Mesenchymal stem cell (in vitro differentiated cells and primary cell): ENCODE measurements around the gene NMNAT2.

Experiments
- DNase-seq: peaks from one replicate; pipeline ENCODE4 v3.0.0-alpha.2; 2013
- H2AFZ ChIP-seq: one replicate; pipeline ENCODE4 v1.6.1; 2013; ENCODE audit warnings: low read depth, mild to moderate bottlenecking, control low read depth, inconsistent platforms, low read length, moderate library complexity
- H2AK5ac ChIP-seq: 2 replicates; pipeline ENCODE4 v1.6.1; 2013; ENCODE audit warnings: low read length, moderate library complexity, mild to moderate bottlenecking, inconsistent platforms; ENCODE audit not compliant: severe bottlenecking
- H2BK120ac ChIP-seq: one replicate; pipeline ENCODE4 v1.6.1; 2013; ENCODE audit warnings: low read depth, mild to moderate bottlenecking, inconsistent platforms, low read length, moderate library complexity
- H2BK12ac ChIP-seq, 2 experiments: one replicate each; pipeline ENCODE4 v1.6.1; 2013; ENCODE audit warnings: inconsistent platforms in 2 of 2, low read length in 2 of 2, mild to moderate bottlenecking in 2 of 2, moderate library complexity in 2 of 2, control low read depth in 1 of 2
- H2BK15ac ChIP-seq: one replicate; pipeline ENCODE4 v1.6.1; 2013; ENCODE audit warnings: mild to moderate bottlenecking, low read depth, inconsistent platforms; ENCODE audit not compliant: poor library complexity, severe bottlenecking
- H2BK5ac ChIP-seq: 2 replicates; pipeline ENCODE4 v1.6.1; 2013; ENCODE audit warnings: low read depth, mild to moderate bottlenecking, low read length, control low read depth, inconsistent platforms; ENCODE audit not compliant: poor library complexity, severe bottlenecking
- H3K14ac ChIP-seq, 2 experiments: one replicate each; pipeline ENCODE4 v1.6.1; 2013; ENCODE audit warnings: inconsistent platforms in 2 of 2, low read length in 2 of 2, control low read depth in 1 of 2, mild to moderate bottlenecking in 1 of 2, moderate library complexity in 1 of 2
- H3K18ac ChIP-seq, 2 experiments: one replicate each; pipeline ENCODE4 v1.6.1; 2013; ENCODE audit warnings: inconsistent platforms in 2 of 2, low read length in 2 of 2, control low read depth in 1 of 2, low read depth in 1 of 2, mild to moderate bottlenecking in 1 of 2
- H3K23ac ChIP-seq, 2 experiments: one replicate each; pipeline ENCODE4 v1.6.1; 2013; ENCODE audit warnings: inconsistent platforms in 2 of 2, low read length in 2 of 2, mild to moderate bottlenecking in 2 of 2, moderate library complexity in 2 of 2, control low read depth in 1 of 2
- H3K27ac ChIP-seq: 2 replicates; pipeline ENCODE4 v1.5.1; 2013; ENCODE audit warnings: mild to moderate bottlenecking, moderate library complexity, low read length, control low read depth, inconsistent platforms; ENCODE audit not compliant: poor library complexity, severe bottlenecking
- H3K27me3 ChIP-seq, 2 experiments: 2 replicates each; pipeline versions ENCODE4 v1.6.1 to v1.7.0; 2013; ENCODE audit warnings: low read length in 2 of 2, mild to moderate bottlenecking in 2 of 2, moderate library complexity in 2 of 2, control low read depth in 1 of 2, inconsistent platforms in 1 of 2; ENCODE audit not compliant: control insufficient read depth in 1 of 2, insufficient read depth in 1 of 2
- H3K36me3 ChIP-seq, 2 experiments: 2 replicates each; pipeline versions ENCODE4 v1.6.1 to v1.7.0; 2013; ENCODE audit warnings: low read length in 2 of 2, control low read depth in 1 of 2, inconsistent platforms in 1 of 2, low read depth in 1 of 2, mild to moderate bottlenecking in 1 of 2; ENCODE audit not compliant: insufficient read depth in 2 of 2, control insufficient read depth in 1 of 2
- H3K4ac ChIP-seq, 2 experiments: one replicate each; pipeline ENCODE4 v1.6.1; 2013; ENCODE audit warnings: inconsistent platforms in 2 of 2, low read length in 2 of 2, mild to moderate bottlenecking in 2 of 2, moderate library complexity in 2 of 2, control low read depth in 1 of 2, low read depth in 1 of 2
- H3K4me1 ChIP-seq: 2 replicates; pipeline ENCODE4 v1.6.1; 2013; ENCODE audit warnings: low read depth, low read length, control low read depth; ENCODE audit not compliant: control insufficient read depth, insufficient read depth
- H3K4me2 ChIP-seq: 2 replicates; pipeline ENCODE4 v1.6.1; 2013; ENCODE audit warnings: low read length, mild to moderate bottlenecking, inconsistent platforms; ENCODE audit not compliant: poor library complexity, severe bottlenecking
- H3K4me3 ChIP-seq, 2 experiments: 2 replicates each; pipeline versions ENCODE4 v1.5.1 to v1.7.0; 2013; ENCODE audit warnings: low read length in 2 of 2, mild to moderate bottlenecking in 2 of 2, control low read depth in 1 of 2, low read depth in 1 of 2; ENCODE audit not compliant: insufficient read depth in 1 of 2
- H3K79me1 ChIP-seq: replicated peaks from 2 replicates; pipeline ENCODE4 v1.6.1; 2013; ENCODE audit warnings: mild to moderate bottlenecking, control low read depth, low read length, inconsistent platforms; ENCODE audit not compliant: poor library complexity, severe bottlenecking
- H3K9ac ChIP-seq: 2 replicates; pipeline ENCODE4 v1.7.0; 2013; ENCODE audit warnings: mild to moderate bottlenecking, low read length, moderate library complexity
- H3K9me3 ChIP-seq: 2 replicates; pipeline ENCODE4 v1.7.0; 2013; ENCODE audit warnings: mild to moderate bottlenecking, low read length; ENCODE audit not compliant: control insufficient read depth
- H4K8ac ChIP-seq: one replicate; pipeline ENCODE4 v1.6.1; 2013; ENCODE audit warnings: inconsistent platforms, mild to moderate bottlenecking, low read length, moderate library complexity
- H4K91ac ChIP-seq: one replicate; pipeline ENCODE4 v1.6.1; 2013; ENCODE audit warnings: mild to moderate bottlenecking, low read length, inconsistent platforms
- whole genome bisulfite sequencing: methylation state at CpG from one replicate; pipeline ENCODE4 v1.1.7; 2013; ENCODE audit warnings: mixed read lengths; 5-methylcytosine and 5-hydroxymethylcytosine counted together

The NMNAT2 gene

DNA sequence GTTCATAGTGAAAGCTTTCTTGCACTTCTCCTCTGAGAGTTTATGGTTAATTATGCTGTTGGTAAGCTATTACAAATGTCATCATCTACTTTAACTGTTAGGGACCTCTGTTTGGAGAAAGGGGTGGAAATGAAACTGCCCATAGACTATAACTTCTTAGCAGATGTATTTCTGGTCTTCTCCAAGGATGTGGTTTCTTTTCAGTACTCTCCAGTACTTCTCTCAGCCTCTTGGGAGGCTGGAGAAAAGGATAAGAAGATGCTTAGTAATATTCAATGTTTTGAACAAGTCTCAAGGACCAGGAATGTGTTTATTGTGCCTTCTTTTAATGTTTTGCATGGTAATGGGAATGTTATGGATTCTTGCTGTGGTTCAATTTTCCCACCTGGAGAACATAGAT is 171.7 kb downstream of the NMNAT2 start:
- no peak overlapping the region for H4K91ac ChIP-seq
- no peaks in the 10 kb centered on the region for H3K4me1 ChIP-seq
- H2BK5ac ChIP-seq: no peak overlapping the region
- no peak overlapping the region for H3K14ac ChIP-seq
- H2AK5ac ChIP-seq: no peak overlapping the region
- H3K27ac ChIP-seq: no peak overlapping the region
- peaks cover 18% of the 10 kb centered on the region for H3K9me3 ChIP-seq
- no peaks in the 10 kb centered on the region for H3K79me1 ChIP-seq
- no peak overlapping the region for H2BK15ac ChIP-seq
- H3K4me3 ChIP-seq: no peak overlapping the region
- no peaks in the 10 kb centered on the region for H3K27me3 ChIP-seq
- no peak overlapping the region for H3K4ac ChIP-seq
- H4K8ac ChIP-seq: no peak overlapping the region
- H3K36me3 ChIP-seq: peaks cover 0 to 3% of the 10 kb centered on the region in 2 experiments
- H3K23ac ChIP-seq: no peak overlapping the region
- H2BK120ac ChIP-seq: no peak overlapping the region
- H2BK12ac ChIP-seq: no peak overlapping the region
- peak overlapping the region; percentile 34 for H3K9ac ChIP-seq
- H3K4me2 ChIP-seq: no peak overlapping the region
- H2AFZ ChIP-seq: no peak overlapping the region
- no peak overlapping the region for H3K18ac ChIP-seq
- no peak for DNase-seq

DNA sequence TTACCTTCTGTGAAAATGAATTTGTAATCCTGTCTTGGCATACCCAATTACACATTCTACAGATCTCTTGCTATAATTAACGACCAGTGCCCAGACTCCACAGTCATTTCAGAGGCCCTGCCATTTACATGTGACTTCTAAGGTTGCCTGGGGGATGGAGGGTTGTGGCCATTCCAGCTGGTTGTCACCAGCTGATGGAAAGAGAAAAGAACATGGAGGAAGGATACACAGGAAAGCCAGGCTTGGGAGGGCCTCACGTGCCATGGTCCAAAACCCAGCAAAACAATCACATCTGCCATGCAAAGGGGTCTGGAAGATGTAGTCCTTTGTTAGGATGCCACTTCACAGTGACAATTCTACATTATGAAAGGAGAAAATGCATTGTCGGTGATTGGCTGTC is 172.8 kb downstream of the NMNAT2 start:
- H2BK120ac ChIP-seq: peak overlapping the region; percentile 12
- 86% methylated on average over 3 of the region's 3 CpGs for WGBS
- H2BK12ac ChIP-seq: peak overlapping the region; percentile 95 to 99
- H4K8ac ChIP-seq: no peak overlapping the region
- no peak overlapping the region for H2BK15ac ChIP-seq
- DNase-seq: no peak
- no peak overlapping the region for H2AK5ac ChIP-seq
- no peaks in the 10 kb centered on the region for H3K79me1 ChIP-seq
- H3K9ac ChIP-seq: peak overlapping the region; percentile 20
- peak overlapping the region; percentile 44 for H4K91ac ChIP-seq
- H3K14ac ChIP-seq: no peak overlapping the region
- peak overlapping the region; percentile 40 to 59 for H3K18ac ChIP-seq
- H2BK5ac ChIP-seq: no peak overlapping the region
- no peak overlapping the region for H3K4me3 ChIP-seq
- no peaks in the 10 kb centered on the region for H3K4me1 ChIP-seq
- H3K9me3 ChIP-seq: peaks cover 7% of the 10 kb centered on the region
- no peak overlapping the region for H3K23ac ChIP-seq
- H3K4ac ChIP-seq: peak overlapping the region in 1 of 2 experiments; percentile 5
- H2AFZ ChIP-seq: no peak overlapping the region
- no peaks in the 10 kb centered on the region for H3K27me3 ChIP-seq
- no peak overlapping the region for H3K27ac ChIP-seq
- H3K36me3 ChIP-seq: no peaks in the 10 kb centered on the region
- no peak overlapping the region for H3K4me2 ChIP-seq

DNA sequence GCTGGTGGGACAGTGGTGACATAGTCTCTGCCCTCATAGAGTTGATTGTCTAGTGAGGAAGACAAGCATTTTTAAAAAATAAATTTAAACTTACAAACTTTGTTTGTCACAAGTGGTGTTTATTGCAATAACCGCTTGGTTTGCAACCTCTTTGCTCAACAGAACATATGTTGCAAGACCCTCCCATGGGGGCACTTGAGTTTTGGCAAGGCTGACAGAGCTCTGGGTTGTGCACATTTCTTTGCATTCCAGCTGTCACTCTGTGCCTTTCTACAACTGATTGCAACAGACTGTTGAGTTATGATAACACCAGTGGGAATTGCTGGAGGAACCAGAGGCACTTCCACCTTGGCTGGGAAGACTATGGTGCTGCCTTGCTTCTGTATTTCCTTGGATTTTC is 173.7 kb downstream of the NMNAT2 start:
- WGBS: 0% methylated on average over 1 of the region's 1 CpG
- no peaks in the 10 kb centered on the region for H3K4me1 ChIP-seq
- H3K79me1 ChIP-seq: no peaks in the 10 kb centered on the region
- no peaks in the 10 kb centered on the region for H3K36me3 ChIP-seq
- no peak overlapping the region for H3K4me2 ChIP-seq
- H2AFZ ChIP-seq: no peak overlapping the region
- H3K4ac ChIP-seq: no peak overlapping the region
- H2BK12ac ChIP-seq: peak overlapping the region in 1 of 2 experiments; percentile 49
- H3K4me3 ChIP-seq: peak overlapping the region in 1 of 2 experiments; percentile 36
- H3K9ac ChIP-seq: peak overlapping the region; percentile 83
- peak; percentile 93 for DNase-seq
- H4K91ac ChIP-seq: no peak overlapping the region
- H2BK120ac ChIP-seq: no peak overlapping the region
- H2AK5ac ChIP-seq: no peak overlapping the region
- no peak overlapping the region for H3K14ac ChIP-seq
- H4K8ac ChIP-seq: no peak overlapping the region
- no peak overlapping the region for H2BK15ac ChIP-seq
- H3K27ac ChIP-seq: no peak overlapping the region
- no peak overlapping the region for H2BK5ac ChIP-seq
- H3K9me3 ChIP-seq: no peaks in the 10 kb centered on the region
- no peak overlapping the region for H3K18ac ChIP-seq
- no peaks in the 10 kb centered on the region for H3K27me3 ChIP-seq
- no peak overlapping the region for H3K23ac ChIP-seq

DNA sequence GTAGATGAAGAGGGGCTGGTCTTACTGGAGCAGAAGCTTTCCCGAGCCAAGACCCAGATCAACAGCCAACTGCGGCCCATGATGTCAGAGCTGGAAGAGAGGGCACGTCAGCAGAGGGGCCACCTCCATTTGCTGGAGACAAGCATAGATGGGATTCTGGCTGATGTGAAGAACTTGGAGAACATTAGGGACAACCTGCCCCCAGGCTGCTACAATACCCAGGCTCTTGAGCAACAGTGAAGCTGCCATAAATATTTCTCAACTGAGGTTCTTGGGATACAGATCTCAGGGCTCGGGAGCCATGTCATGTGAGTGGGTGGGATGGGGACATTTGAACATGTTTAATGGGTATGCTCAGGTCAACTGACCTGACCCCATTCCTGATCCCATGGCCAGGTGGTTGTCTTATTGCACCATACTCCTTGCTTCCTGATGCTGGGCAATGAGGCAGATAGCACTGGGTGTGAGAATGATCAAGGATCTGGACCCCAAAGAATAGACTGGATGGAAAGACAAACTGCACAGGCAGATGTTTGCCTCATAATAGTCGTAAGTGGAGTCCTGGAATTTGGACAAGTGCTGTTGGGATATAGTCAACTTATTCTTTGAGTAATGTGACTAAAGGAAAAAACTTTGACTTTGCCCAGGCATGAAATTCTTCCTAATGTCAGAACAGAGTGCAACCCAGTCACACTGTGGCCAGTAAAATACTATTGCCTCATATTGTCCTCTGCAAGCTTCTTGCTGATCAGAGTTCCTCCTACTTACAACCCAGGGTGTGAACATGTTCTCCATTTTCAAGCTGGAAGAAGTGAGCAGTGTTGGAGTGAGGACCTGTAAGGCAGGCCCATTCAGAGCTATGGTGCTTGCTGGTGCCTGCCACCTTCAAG is 174.8 kb downstream of the NMNAT2 start:
- H3K27me3 ChIP-seq: no peaks in the 10 kb centered on the region
- peak overlapping the region; percentile 69 to 88 for H3K18ac ChIP-seq
- peak overlapping the region; percentile 73 to 84 for H3K4ac ChIP-seq
- H3K4me2 ChIP-seq: no peak overlapping the region
- H3K14ac ChIP-seq: peak overlapping the region in 1 of 2 experiments; percentile 35
- no peak overlapping the region for H3K4me3 ChIP-seq
- no peak overlapping the region for H2AFZ ChIP-seq
- no peaks in the 10 kb centered on the region for H3K9me3 ChIP-seq
- H3K27ac ChIP-seq: no peak overlapping the region
- peak overlapping the region; percentile 70 for H4K8ac ChIP-seq
- H3K9ac ChIP-seq: peak overlapping the region; percentile 83
- H3K36me3 ChIP-seq: no peaks in the 10 kb centered on the region
- peak overlapping the region; percentile 73 for H2BK15ac ChIP-seq
- no peak overlapping the region for H3K23ac ChIP-seq
- H2BK120ac ChIP-seq: no peak overlapping the region
- peak overlapping the region; percentile 87 for H4K91ac ChIP-seq
- no peak overlapping the region for H2AK5ac ChIP-seq
- no peaks in the 10 kb centered on the region for H3K79me1 ChIP-seq
- peak overlapping the region; percentile 85 to 93 for H2BK12ac ChIP-seq
- H3K4me1 ChIP-seq: no peaks in the 10 kb centered on the region
- peak; percentile 56 for DNase-seq
- 85% methylated on average over 5 of the region's 5 CpGs for WGBS
- H2BK5ac ChIP-seq: no peak overlapping the region
